ENCODE measurements around the gene NVL. TPM values are rescaled to one million over a fixed set of nuclear protein-coding genes. Genes with fewer than 3 reads are reported as not detected.

The NVL gene
- total and polyA plus RNA-seq, 2 of the 4 experiments (the other 2 are of a cell fraction) = 16.5 to 18.4 TPM

- TF ChIP-seq MAZ (IDR thresholded peaks at IDR 0.05; ENCODE audit: borderline replicate concordance, low read depth, low read length) = no peak
These were observed 137.7 kb downstream of the NVL start (continued) for GRCh38 chr1:224192082-224192788.

- ATAC-seq (ENCODE audit: low read depth) = no peak
- dilution Hi-C loops (cut with HindIII; ENCODE audit: low sequenced_read_pairs, unreplicated experiment) (no loop called here), intact Hi-C loops (cut with micrococcal nuclease) (no loop called here), in situ Hi-C loops (cut with MboI; ENCODE audit: low sequenced_read_pairs) (no loop called here)
- no peak overlapping the region for H2AFZ ChIP-seq (replicated peaks; ENCODE audit: low read length, poor library complexity)
- H4K5ac ChIP-seq (ENCODE audit: low read depth, low read length) = no peak overlapping the region
- no peaks in the 10 kb centered on the region for H3K27me3 ChIP-seq (ENCODE audit: control insufficient read depth, insufficient read depth, low read length)
- no peaks in the 10 kb centered on the region for H3K9me3 ChIP-seq (ENCODE audit: control insufficient read depth, insufficient read depth, low read length)
- peaks cover 20% of the 10 kb centered on the region for H3K36me3 ChIP-seq (ENCODE audit: control insufficient read depth, insufficient read depth, low read length)
- H3K18ac ChIP-seq (ENCODE audit: low read depth, low read length) = no peak overlapping the region
- peaks cover 8 to 61% of the 10 kb centered on the region in 2 experiments for H3K79me1 ChIP-seq (ENCODE audit: low read depth in 1 of 2, low read length in 2 of 2)
- no peak for DNase-seq
- H3K4me1 ChIP-seq (ENCODE audit: control insufficient read depth, insufficient read depth, low read length) = 0 out of 2 replicates have a peak, but pooled peaks cover 4% of the 10 kb centered on the region
- TSS peak; percentile 67 for BruUV-seq (replicated peaks)
- H3K9me1 ChIP-seq (ENCODE audit: insufficient read depth, low read length) = peaks cover 2% of the 10 kb centered on the region; the same call in 1 of the 2 replicates
- no peak overlapping the region for H3K23ac ChIP-seq (ENCODE audit: low read depth, low read length)
- no peak overlapping the region for H3K56ac ChIP-seq (ENCODE audit: extremely low read depth, insufficient read depth, low read length)
- no CpG with 5 or more reads among the region's 7 CpGs for WGBS, 2 experiments (ENCODE audit: extremely low coverage in 2 of 2, insufficient read length in 1 of 2)
- H2AK9ac ChIP-seq (replicated peaks; ENCODE audit: low read depth, low read length, poor library complexity) = no peak overlapping the region
- TF ChIP-seq NFE2L2 (IDR thresholded peaks at IDR 0.05; ENCODE audit: low read depth, low read length) (no peak), FOS (IDR thresholded peaks at IDR 0.05; ENCODE audit: low read depth, low read length) (no peak), POLR2A (IDR thresholded peaks at IDR 0.05; ENCODE audit: low read depth, low read length) (no peak), CEBPB (IDR thresholded peaks at IDR 0.05; ENCODE audit: low read depth, low read length) (no peak), RFX5 (IDR thresholded peaks at IDR 0.05; ENCODE audit: low read depth, low read length) (no peak), BHLHE40 (IDR thresholded peaks at IDR 0.05; ENCODE audit: low read depth, low read length) (no peak), MAFK (IDR thresholded peaks at IDR 0.05; ENCODE audit: low read depth, low read length) (no peak), USF2 (IDR thresholded peaks at IDR 0.05; ENCODE audit: low read depth, low read length) (no peak), MXI1 (IDR thresholded peaks at IDR 0.05; ENCODE audit: borderline replicate concordance, low read depth, low read length) (no peak), CHD1 (IDR thresholded peaks at IDR 0.05; ENCODE audit: low read depth, low read length) (no peak), SMC3 (IDR thresholded peaks at IDR 0.05; ENCODE audit: low read depth, low read length) (no peak)
- H2BK5ac ChIP-seq (ENCODE audit: low read depth, low read length, poor library complexity, severe bottlenecking) = no peak overlapping the region
- ChIA-PET POLR2A (ENCODE audit: unreplicated experiment) (no interaction called here), CTCF (interaction anchor here (1.0 kb wide), 1 partner anchor 140 kb away, joined by 3 read pairs; the partner anchor contains the start of gene NVL)
- H4K91ac ChIP-seq (ENCODE audit: insufficient read depth, low read depth, low read length) = no peak overlapping the region
- no peak overlapping the region for H3K14ac ChIP-seq (replicated peaks; ENCODE audit: low read depth, low read length)
- no peak overlapping the region for H2BK15ac ChIP-seq (ENCODE audit: low read depth, low read length)
- no peak overlapping the region for H3K9ac ChIP-seq (ENCODE audit: low read depth, low read length)
- no peak overlapping the region for H2BK20ac ChIP-seq (ENCODE audit: low read depth, low read length)
- no peak overlapping the region for H3K4me3 ChIP-seq (ENCODE audit: insufficient read depth, low read depth, low read length)
- no peak overlapping the region for H3K4me2 ChIP-seq (ENCODE audit: low read depth, low read length)
- no peak overlapping the region for H2BK120ac ChIP-seq (ENCODE audit: low read depth, low read length)
- H4K20me1 ChIP-seq (ENCODE audit: insufficient read depth, low read length) = peaks cover 60% of the 10 kb centered on the region
- H3K4ac ChIP-seq (ENCODE audit: low read depth, low read length) = no peak overlapping the region
- no peak overlapping the region for H2AK5ac ChIP-seq (ENCODE audit: low read depth, low read length)
- no peak overlapping the region for H4K8ac ChIP-seq (ENCODE audit: low read depth in 2 of 2, low read length in 2 of 2)
- no peak overlapping the region for H3K27ac ChIP-seq (ENCODE audit: insufficient read depth, low read length)
These were observed 140.4 kb downstream of the NVL start for GRCh38 chr1:224189561-224189960.

All from IMR-90 (cell line).